IPS-20b (cell line): ENCODE results near the gene SF3B3.
"Not testable (repeated sequence)": the region's sequence is repeated elsewhere in the genome, so short reads cannot be mapped to it uniquely, and the experiment has no call there.

ENCODE experiments used
- H3K27ac ChIP-seq: one replicate; pipeline ENCODE4 v1.5.1; 2013; ENCODE audit warnings: low read length
- H3K27me3 ChIP-seq: 2 replicates; pipeline ENCODE4 v1.6.1; 2013; ENCODE audit warnings: mild to moderate bottlenecking, low read length, inconsistent platforms; ENCODE audit not compliant: insufficient read depth
- H3K36me3 ChIP-seq: 2 replicates; pipeline ENCODE4 v1.6.1; 2013; ENCODE audit warnings: low read depth, mild to moderate bottlenecking, inconsistent platforms, low read length, moderate library complexity; ENCODE audit not compliant: insufficient read depth
- H3K4me1 ChIP-seq: 2 replicates; pipeline ENCODE4 v1.6.1; 2013; ENCODE audit warnings: mild to moderate bottlenecking, control low read depth, inconsistent platforms, low read length, moderate library complexity; ENCODE audit not compliant: insufficient read depth
- H3K4me3 ChIP-seq: 2 replicates; pipeline ENCODE4 v1.5.1; 2013; ENCODE audit warnings: mild to moderate bottlenecking, low read length, inconsistent platforms
- H3K9ac ChIP-seq: 2 replicates; pipeline ENCODE4 v1.6.1; 2013; ENCODE audit warnings: low read depth, mild to moderate bottlenecking, inconsistent platforms, low read length, moderate library complexity
- H3K9me3 ChIP-seq: 2 replicates; pipeline ENCODE4 v1.6.1; 2013; ENCODE audit warnings: mild to moderate bottlenecking, low read depth, low read length, inconsistent platforms; ENCODE audit not compliant: insufficient read depth

Gene SF3B3

DNA sequence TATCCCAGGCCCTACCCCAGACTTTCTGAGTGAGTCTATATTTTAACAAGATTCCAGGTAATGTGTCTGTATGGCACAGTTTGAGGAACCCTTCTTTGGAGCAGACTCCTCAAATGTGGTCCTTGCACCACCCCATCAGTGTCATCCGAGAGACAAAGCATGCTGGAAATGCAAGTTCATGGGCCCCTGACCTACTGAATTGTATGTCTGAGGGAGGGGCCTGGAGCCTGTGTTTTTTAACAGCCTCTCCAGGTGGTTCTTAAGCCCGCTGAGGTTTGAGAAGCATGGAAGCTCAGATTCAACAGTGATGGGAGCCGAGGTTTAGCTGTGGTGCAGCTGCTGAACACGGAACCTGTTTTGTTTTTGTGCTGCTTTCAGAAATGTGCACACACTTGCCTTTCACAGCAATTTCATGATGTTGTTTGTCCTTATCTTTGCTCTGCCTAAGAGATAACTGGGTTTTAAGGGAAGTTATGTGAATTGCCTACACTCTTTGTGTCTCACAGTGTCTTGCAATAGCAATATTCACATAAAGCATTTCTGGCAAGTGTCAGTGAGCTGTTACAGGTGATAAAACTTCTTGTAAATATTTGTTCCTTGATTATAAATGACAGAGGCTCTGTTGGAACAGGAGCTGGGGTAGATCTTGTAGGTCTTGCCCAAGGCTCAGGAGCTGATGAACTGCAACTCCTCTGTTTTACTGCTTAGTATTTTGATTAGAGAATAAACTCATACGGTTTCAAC lies 90.8 kb downstream of the SF3B3 start:
- no peaks in the 10 kb centered on the region for H3K4me1 ChIP-seq
- peaks cover 28% of the 10 kb centered on the region for H3K36me3 ChIP-seq
- no peak overlapping the region for H3K4me3 ChIP-seq
- H3K9me3 ChIP-seq = no peaks in the 10 kb centered on the region
- H3K27me3 ChIP-seq = no peaks in the 10 kb centered on the region
- no peak overlapping the region for H3K9ac ChIP-seq
- no peak overlapping the region for H3K27ac ChIP-seq

DNA sequence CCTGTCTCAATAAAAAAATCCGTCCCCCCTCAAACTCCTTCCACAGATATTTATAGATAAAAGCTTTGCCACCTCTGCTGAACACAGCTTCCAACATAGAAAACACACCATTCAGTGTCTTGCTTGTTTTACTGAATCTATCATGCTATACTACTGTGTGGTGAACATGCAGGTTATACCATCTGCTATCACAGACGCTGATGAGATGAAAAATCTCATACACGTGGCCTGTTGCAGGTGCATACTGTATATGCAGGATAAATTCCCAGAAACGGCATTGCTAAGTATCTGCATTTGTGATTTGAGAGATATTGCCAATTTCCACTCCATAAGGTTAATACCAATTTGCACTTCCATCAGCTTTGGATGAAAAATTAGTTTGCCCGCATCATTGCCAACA lies 92.3 kb downstream of the SF3B3 start:
- Histone ChIP-seq H3K36me3 (peaks cover 28% of the 10 kb centered on the region), H3K4me3 (no peak overlapping the region), H3K4me1 (no peaks in the 10 kb centered on the region), H3K27ac (no peak overlapping the region), H3K9ac (no peak overlapping the region), H3K27me3 (peaks cover 5% of the 10 kb centered on the region; the same call in 1 of the 2 replicates), H3K9me3 (no peaks in the 10 kb centered on the region)

GRCh38 chr16:70621864-70622263 lies 98.2 kb downstream of the SF3B3 start:
- not testable (repeated sequence) for H3K9ac ChIP-seq, H3K36me3 ChIP-seq
- peak overlapping the region; percentile 42; the same call in 1 of the 2 replicates for H3K4me3 ChIP-seq

More at GRCh38 chr16:70621864-70622263, 98.2 kb downstream of the SF3B3 start:
- H3K27me3 ChIP-seq, H3K27ac ChIP-seq, H3K9me3 ChIP-seq: not testable (repeated sequence)
- peaks cover 10% of the 10 kb centered on the region for H3K4me1 ChIP-seq
